GM18870 (cell line): ENCODE results near the gene TRIOBP.
"Not testable (repeated sequence)": the region's sequence is repeated elsewhere in the genome, so short reads cannot be mapped to it uniquely, and the experiment has no call there.

ENCODE experiments used
- ATAC-seq: cut with Tn5 transposase; IDR thresholded peaks from one replicate; pipeline ENCODE4 v1.9.1; 2021; ENCODE audit warnings: moderate library complexity; ENCODE audit not compliant: unreplicated experiment

The TRIOBP gene

DNA sequence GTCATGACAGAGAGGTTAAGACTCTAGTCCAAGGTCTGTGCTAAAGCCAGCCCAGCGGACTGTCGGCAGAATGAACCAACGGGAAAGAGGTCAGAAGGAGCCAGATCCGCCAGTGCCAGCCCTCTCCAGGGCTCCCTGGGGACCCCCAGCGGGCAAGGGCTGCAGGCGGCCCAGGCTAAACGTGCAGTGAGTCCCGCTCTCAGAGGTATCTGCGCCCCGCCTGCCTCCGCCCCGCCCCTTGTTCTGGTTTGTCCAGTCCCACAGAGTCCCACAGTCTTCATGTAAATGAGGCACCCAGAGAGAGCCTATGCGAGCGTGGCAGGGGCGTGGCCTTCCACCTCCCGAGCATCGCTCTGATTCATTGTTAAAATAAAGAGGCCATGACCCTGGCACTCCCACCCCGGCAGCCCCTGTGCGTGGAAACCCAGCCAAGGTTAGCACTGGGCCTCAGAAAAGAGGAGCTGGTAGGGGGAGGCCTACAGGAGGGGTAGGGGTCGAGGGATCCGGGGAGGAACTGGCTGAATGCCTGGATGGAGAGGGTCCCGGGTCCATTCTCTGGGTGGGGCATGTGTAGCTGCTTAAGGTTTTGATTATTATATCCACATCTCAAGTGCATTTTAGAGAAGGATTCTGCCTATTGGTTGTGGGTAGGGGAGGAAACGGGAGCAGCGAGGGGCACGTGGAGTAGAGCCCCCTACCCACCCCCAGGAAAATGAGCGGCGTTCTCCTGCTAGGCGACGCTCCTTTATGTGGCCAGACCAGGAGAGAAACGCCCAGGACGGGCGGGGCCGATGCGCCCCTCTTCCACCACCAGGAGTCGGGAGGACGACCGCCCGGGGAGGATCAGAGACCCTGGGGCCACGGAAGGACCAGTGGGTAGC lies at the start of gene TRIOBP:
TRIOBP (plus strand) TSS at position 392 of the 881 bp plus-strand sequence. CDS start 4,318 bp downstream, outside the sequence.
- peak; percentile 48 for ATAC-seq

GRCh38 chr22:37647317-37647716 lies 49.5 kb upstream of the TRIOBP start:
- ATAC-seq = no peak

DNA sequence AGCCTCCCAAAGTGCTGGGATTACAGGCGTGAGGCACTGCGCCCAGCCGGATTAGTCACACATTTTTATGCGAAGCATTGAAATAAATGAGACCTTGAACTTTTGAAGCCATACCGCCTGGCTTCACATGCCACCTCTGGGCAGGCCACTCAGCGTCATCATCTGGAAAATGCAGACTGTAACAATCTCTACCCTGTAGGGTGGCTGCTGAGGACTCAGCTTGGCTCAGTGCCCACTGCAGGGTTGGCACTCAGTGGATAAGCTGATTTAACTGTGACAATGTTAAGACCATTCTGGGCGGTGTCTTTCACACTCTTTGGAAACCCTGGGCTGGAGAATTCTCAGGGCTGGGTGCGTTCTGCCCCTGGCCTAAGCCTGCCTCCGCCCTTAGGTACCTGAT lies 48.9 kb upstream of the TRIOBP start:
- ATAC-seq = no peak

- ATAC-seq = no peak
These were observed 46.2 kb upstream of the TRIOBP start for GRCh38 chr22:37650463-37651136.

DNA sequence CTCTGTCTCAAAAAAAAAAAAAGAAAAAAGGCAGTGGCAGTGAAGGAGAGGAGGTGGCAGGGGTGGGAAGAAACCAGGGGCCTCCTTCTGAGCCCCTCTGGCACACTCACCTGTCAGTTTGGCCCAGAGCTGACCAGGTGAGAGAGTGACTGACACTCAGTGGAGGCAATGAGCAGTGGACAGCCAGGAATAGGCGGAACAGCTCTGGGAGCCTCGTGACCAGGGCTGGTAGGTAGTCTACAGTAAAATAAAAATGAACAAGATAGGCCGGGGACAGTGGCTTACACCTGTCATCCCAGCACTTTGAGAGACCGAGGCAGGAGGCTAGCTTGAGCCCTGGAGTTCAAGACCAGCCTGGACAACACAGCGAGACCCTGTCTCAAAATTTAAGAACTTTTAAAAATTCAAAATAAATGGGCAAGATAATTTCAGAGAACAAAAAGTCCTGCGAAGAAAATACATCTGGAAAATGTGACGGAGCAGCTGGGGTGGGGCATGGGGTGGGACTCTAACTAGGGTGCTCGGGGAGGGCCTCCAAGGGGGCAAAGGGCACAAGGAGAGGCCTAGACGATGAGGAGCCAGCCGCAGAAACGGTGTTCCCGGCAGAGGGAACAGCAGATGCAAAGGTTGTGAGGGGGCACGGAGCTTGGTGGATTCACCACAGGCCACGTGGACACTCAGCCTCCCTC lies 42.1 kb upstream of the TRIOBP start:
- no peak for ATAC-seq

- no peak for ATAC-seq
These were observed 41.6 kb upstream of the TRIOBP start for GRCh38 chr22:37655252-37655563.

DNA sequence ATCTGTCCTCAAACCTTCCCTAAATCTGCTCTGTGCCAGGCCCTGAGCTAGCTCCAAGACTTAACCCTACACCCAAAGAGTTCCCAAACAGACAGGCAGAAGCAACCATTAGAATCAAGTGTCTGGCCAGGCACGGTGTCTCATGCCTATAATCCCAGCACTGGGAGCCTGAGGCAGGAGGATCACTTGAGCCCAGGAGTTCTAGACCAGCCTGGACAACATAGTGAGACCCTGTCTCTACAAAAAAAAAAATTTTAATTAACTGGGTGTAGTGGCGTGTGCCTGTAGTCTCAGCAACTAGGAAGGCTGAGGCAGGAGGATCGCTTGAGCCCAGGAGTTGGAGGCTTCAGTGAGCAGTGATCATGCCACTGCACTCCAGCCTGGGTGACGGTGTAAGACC lies 40.3 kb upstream of the TRIOBP start:
- not testable (repeated sequence) for ATAC-seq

GRCh38 chr22:37657590-37658132 lies 39.2 kb upstream of the TRIOBP start:
- no peak for ATAC-seq

DNA sequence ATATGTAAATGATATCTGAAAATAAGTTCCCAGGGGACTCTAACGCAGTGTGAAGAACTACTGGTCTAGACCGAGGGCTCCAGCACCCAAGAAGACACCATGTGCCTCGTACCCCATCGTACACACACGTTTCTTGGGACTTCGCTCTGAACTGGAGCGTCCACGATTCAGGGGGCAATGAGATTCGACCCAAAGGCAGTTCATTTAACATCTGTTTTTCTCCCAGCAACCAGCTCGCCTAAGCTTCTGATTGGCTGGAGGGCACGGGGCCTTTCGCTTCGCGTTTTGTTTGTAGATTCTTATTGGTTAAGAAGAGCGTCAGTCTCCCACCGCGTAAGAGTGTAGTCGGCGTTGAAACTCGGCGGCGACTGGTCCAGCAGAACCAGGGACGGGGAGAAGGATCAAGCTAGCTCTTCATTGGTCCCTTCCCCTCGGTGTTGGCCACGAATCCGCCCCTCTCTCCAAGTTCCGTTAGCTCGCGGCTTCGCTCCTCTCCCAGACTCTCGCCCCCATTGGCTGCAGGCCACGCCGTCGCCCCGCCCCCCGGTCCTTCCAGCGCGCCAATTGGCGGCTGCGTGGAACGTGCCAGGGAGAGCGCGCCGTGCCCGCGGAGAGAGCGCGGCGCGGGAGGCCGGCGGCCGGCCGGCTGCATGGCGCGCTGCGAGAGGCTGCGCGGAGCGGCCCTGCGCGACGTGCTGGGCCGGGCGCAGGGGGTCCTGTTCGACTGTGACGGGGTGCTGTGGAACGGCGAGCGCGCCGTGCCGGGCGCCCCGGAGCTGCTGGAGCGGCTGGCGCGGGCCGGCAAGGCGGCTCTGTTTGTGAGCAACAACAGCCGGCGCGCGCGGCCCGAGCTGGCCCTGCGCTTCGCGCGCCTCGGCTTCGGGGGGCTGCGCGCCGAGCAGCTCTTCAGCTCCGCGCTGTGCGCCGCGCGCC lies 38.4 kb upstream of the TRIOBP start, which contains the start of gene PDXP:
PDXP (plus strand) TSS at position 591 of the 933 bp plus-strand sequence; CDS start at position 651, 60 bp downstream.
- peak; percentile 84 for ATAC-seq

DNA sequence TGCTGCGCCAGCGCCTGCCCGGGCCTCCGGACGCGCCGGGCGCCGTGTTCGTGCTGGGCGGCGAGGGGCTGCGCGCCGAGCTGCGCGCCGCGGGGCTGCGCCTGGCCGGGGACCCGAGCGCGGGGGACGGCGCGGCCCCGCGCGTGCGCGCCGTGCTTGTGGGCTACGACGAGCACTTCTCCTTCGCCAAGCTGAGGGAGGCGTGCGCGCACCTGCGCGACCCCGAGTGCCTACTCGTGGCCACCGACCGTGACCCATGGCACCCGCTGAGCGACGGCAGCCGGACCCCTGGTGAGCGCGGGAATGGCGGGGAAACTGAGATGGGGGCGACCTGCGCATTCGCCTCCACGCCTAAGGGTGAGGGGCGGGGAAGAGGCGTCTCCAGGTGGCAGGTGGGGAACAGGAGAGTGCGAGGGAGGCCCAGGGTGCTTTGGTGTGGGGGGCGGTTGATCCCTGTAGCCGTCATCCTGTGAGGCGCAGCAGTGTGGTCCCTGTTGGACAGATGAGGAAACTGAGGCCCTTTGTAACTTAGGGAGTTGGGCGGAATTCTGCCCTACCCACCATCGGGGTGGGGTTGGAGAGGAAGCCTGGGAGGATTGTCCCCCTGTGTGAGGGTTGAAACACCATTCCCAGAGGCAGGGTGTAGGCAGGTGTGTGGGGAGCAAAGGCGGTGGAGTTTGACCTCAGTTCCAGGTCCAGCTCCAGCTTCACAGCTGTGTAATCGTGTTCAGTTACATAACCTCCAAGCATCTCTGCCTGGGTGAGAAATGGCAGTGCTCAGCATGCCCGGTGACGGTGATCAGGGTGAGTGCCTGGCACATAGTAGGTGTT lies 37.6 kb upstream of the TRIOBP start:
- ATAC-seq = no peak

- ATAC-seq = no peak
These were observed 36.7 kb upstream of the TRIOBP start for GRCh38 chr22:37659897-37660708.

DNA sequence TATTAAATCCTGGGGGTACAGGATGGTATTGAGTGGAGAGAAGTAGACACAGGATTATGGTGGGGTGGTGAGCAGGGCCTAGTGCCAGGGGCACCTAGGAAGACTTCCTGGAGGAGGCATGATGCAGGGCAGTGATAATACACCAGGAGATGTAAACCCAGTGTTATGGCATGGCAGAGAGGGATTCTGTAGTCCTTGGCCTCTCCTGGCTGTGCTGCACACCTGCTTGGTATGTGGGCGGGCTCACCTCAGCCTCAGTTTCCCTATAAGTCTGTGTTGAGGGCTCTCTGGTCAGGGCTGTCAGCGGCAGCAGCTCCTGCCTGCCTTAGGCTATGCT lies 36.2 kb upstream of the TRIOBP start:
- no peak for ATAC-seq

DNA sequence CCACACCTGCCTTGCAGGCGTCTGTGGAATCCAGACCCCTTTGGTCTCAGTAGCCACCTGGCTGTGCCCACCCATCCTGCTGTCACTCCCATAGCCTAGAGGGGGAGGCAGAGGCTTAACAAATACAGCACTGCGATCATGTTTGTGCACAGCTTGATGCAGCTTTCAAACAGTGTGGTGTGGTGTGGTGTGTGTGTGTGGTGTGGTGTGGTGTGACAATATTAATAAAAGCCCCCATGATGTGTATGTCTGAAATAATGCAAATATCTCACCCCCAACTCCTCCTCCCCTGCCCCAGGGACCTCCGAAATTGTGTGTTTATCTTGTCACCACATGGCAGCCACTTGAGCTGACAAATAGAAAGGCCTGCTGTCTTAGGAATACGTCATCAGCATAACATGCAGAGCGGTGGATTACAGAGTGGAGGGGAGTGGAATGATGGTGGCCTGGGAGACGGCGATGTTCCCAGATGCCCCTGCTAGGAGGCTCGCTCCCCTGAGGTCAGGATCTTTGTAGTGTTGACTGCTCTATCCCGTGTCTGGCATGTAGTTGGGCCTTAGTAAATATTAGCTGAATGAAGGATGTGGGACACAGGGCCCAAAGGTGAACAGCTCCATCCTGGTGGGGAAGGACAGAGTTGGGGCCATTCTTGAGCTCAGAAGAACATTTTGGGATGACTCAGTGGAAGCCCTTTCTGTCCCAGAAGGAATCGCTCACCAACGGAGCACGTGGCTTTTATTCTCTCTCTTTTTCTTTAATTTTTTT lies 35.5 kb upstream of the TRIOBP start:
- ATAC-seq = no peak

GRCh38 chr22:37662039-37662438 lies 34.8 kb upstream of the TRIOBP start:
- no peak for ATAC-seq

DNA sequence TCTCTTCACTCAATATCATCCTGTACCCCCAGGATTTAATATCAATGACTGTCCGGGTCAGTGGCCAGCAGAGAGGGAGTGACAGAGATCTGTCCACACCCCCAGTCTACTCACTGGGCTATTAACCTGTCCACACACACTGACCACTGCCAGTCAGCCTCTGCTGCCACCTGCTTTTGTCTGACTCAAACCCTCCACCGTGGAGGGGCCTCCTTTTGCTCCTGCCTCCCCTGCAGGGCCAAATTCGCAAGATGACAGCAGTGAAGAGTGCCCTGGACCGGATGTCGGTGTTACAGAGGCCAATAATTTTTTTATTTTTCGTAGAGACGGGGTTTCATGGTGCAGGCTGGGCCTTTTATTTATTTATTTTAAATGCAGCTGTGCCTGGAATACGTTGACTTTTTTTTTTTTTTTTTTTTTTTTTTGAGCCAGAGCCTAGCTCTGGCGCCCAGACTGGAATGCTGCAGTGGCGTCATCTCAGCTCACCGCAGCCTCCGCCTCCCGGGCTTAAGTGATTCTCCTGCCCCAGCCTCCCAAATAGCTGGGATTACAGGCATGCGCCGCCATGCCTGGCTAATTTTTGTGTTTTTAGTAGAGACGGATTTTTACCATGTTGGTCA lies 33.2 kb upstream of the TRIOBP start:
- ATAC-seq = no peak

GRCh38 chr22:37664249-37665101 lies 32.4 kb upstream of the TRIOBP start:
- ATAC-seq = no peak

DNA sequence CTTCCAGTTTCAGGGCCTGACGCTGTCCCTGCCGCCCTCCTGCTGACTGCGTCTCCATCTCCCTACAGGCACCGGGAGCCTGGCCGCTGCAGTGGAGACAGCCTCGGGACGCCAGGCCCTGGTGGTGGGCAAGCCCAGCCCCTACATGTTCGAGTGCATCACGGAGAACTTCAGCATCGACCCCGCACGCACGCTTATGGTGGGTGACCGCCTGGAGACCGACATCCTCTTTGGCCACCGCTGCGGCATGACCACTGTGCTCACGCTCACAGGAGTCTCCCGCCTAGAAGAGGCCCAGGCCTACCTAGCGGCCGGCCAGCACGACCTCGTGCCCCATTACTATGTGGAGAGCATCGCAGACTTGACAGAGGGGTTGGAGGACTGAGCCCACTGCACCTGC lies 31.4 kb upstream of the TRIOBP start:
- ATAC-seq = no peak
